OCI-LY1 (cell line): ENCODE data around the gene IRX3.

ENCODE experiments used
- H2AFZ ChIP-seq: fragments of 200-600 bp; sonication (generic), shearing (Covaris generic); 2 replicates; pipeline ENCODE4 v1.6.0; 2014; ENCODE audit warnings: antibody characterized with exemption, mild to moderate bottlenecking, low read length
- H3F3A ChIP-seq: fragments of 200-600 bp; sonication (generic), shearing (Covaris generic); 2 replicates; pipeline ENCODE4 v1.6.0; 2014; ENCODE audit warnings: mild to moderate bottlenecking, antibody characterized with exemption, low read length, moderate library complexity; ENCODE audit not compliant: insufficient read depth
- H3K27ac ChIP-seq: fragments of 200-600 bp; sonication (generic); 2 replicates; pipeline ENCODE4 v1.5.1; 2014; ENCODE audit warnings: low read length, mixed run types, mild to moderate bottlenecking, low read depth; ENCODE audit not compliant: poor library complexity, severe bottlenecking
- H3K27me3 ChIP-seq: fragments of 200-600 bp; sonication (generic); 2 replicates; pipeline ENCODE4 v1.6.0; 2014; ENCODE audit warnings: antibody characterized with exemption, mild to moderate bottlenecking, low read length, moderate library complexity; ENCODE audit not compliant: insufficient read depth
- H3K36me3 ChIP-seq: fragments of 200-600 bp; sonication (generic); 2 replicates; pipeline ENCODE4 v1.6.1; 2014; ENCODE audit warnings: mild to moderate bottlenecking, antibody characterized with exemption, low read length, moderate library complexity, mixed read lengths; ENCODE audit not compliant: insufficient read depth
- H3K4me1 ChIP-seq: fragments of 200-600 bp; sonication (generic); 2 replicates; pipeline ENCODE4 v1.5.1; 2014; ENCODE audit warnings: mild to moderate bottlenecking, low read length, moderate library complexity; ENCODE audit not compliant: insufficient read depth, severe bottlenecking
- H3K4me2 ChIP-seq: fragments of 200-600 bp; sonication (generic), shearing (Covaris generic); 2 replicates; pipeline ENCODE4 v1.6.1; 2014; ENCODE audit warnings: low read length
- H3K4me3 ChIP-seq: fragments of 200-600 bp; sonication (generic); 2 replicates; pipeline ENCODE4 v1.5.1; 2014; ENCODE audit warnings: low read length, low read depth, mild to moderate bottlenecking, mixed read lengths; ENCODE audit not compliant: poor library complexity, severe bottlenecking
- H3K79me2 ChIP-seq: fragments of 200-600 bp; shearing (Covaris generic); 2 replicates; pipeline ENCODE4 v1.6.1; 2016; ENCODE audit warnings: mixed run types, low read length, mixed read lengths; ENCODE audit not compliant: insufficient read depth
- H3K9ac ChIP-seq: fragments of 200-600 bp; sonication (generic), shearing (Covaris generic); 2 replicates; pipeline ENCODE4 v1.6.1; 2014; ENCODE audit warnings: mild to moderate bottlenecking, low read length, mixed read lengths
- H3K9me2 ChIP-seq: fragments of 200-600 bp; sonication (generic), shearing (Covaris generic); 2 replicates; pipeline ENCODE4 v1.6.1; 2014; ENCODE audit warnings: low read depth, mild to moderate bottlenecking, low read length, mixed read lengths
- H3K9me3 ChIP-seq: fragments of 200-600 bp; shearing (Covaris generic); 2 replicates; pipeline ENCODE4 v1.6.1; 2014; ENCODE audit warnings: low read length, mixed read lengths
- H4K20me1 ChIP-seq: fragments of 200-600 bp; sonication (generic), shearing (Covaris generic); 2 replicates; pipeline ENCODE4 v1.6.0; 2016; ENCODE audit warnings: mild to moderate bottlenecking, low read length; ENCODE audit not compliant: insufficient read depth
- CTCF ChIP-seq: fragments of 200-600 bp; sonication (generic), shearing (Covaris generic); IDR thresholded peaks from 2 replicates; pipeline ENCODE4 v1.5.1; 2017; ENCODE audit warnings: mild to moderate bottlenecking, antibody characterized with exemption, low read length, moderate library complexity, mixed read lengths
- EZH2 ChIP-seq: fragments of 200-600 bp; sonication (generic), shearing (Covaris generic); IDR thresholded peaks from 2 replicates; pipeline ENCODE4 v1.8.0; 2017; ENCODE audit warnings: borderline replicate concordance, mixed run types, mild to moderate bottlenecking, antibody characterized with exemption, low read length, moderate library complexity, mixed read lengths

The IRX3 gene

GRCh38 chr16:54305080-54305479, 18.5 kb upstream of the IRX3 start:
- H3K4me1 ChIP-seq, result no peaks in the 10 kb centered on the region
- no peak overlapping the region for H3K9ac ChIP-seq
- no peaks in the 10 kb centered on the region for H4K20me1 ChIP-seq
- no peaks in the 10 kb centered on the region for H3K36me3 ChIP-seq
- no peaks in the 10 kb centered on the region for H3K27me3 ChIP-seq
- H3K9me2 ChIP-seq, result no peaks in the 10 kb centered on the region
- H3K27ac ChIP-seq, result no peak overlapping the region
- no peaks in the 10 kb centered on the region for H3F3A ChIP-seq
- no peak overlapping the region for H2AFZ ChIP-seq
- no peaks in the 10 kb centered on the region for H3K79me2 ChIP-seq
- TF ChIP-seq CTCF (no peak), EZH2 (no peak)
- no peak overlapping the region for H3K4me3 ChIP-seq
- H3K9me3 ChIP-seq, result no peaks in the 10 kb centered on the region
- H3K4me2 ChIP-seq, result no peak overlapping the region

- Histone ChIP-seq H3K4me1 (no peaks in the 10 kb centered on the region), H3K36me3 (no peaks in the 10 kb centered on the region), H3K9ac (no peak overlapping the region), H2AFZ (no peak overlapping the region), H3K4me2 (no peak overlapping the region), H3K9me3 (no peaks in the 10 kb centered on the region), H4K20me1 (no peaks in the 10 kb centered on the region), H3K27ac (no peak overlapping the region), H3K9me2 (no peaks in the 10 kb centered on the region), H3K27me3 (no peaks in the 10 kb centered on the region), H3F3A (no peaks in the 10 kb centered on the region), H3K79me2 (no peaks in the 10 kb centered on the region), H3K4me3 (no peak overlapping the region)
- TF ChIP-seq EZH2, result no peak
- TF ChIP-seq CTCF, result no peak
Observed at GRCh38 chr16:54303613-54304012, 17.0 kb upstream of the IRX3 start.

DNA sequence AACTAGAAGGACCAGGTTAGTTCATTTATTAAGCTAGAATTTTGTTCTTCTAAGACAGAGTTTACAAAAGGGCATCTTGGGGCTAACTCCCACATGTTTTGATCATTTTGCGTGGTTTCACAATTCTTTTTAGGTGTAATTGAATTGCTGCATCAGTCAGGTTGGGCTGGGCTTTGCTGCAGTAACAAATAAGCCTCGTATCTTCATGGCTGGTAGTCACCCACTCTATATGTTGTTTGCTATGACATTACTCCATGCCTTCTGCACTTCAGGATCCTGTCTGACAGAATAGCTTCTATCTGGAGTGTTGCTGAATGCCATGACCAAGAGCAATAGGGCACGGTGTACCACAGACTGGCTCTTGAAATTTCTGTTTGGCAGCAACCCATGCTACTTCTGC, 10.6 kb upstream of the IRX3 start:
- no peaks in the 10 kb centered on the region for H3K4me1 ChIP-seq
- H3K9me3 ChIP-seq, result no peaks in the 10 kb centered on the region
- H3K27me3 ChIP-seq, result no peaks in the 10 kb centered on the region
- no peaks in the 10 kb centered on the region for H3K79me2 ChIP-seq
- no peak overlapping the region for H2AFZ ChIP-seq
- H3K4me3 ChIP-seq, result no peak overlapping the region
- no peaks in the 10 kb centered on the region for H3K9me2 ChIP-seq
- no peaks in the 10 kb centered on the region for H3K36me3 ChIP-seq
- H3K4me2 ChIP-seq, result no peak overlapping the region
- no peak overlapping the region for H3K9ac ChIP-seq
- TF ChIP-seq EZH2 (no peak), CTCF (no peak)
- no peaks in the 10 kb centered on the region for H4K20me1 ChIP-seq
- H3K27ac ChIP-seq, result no peak overlapping the region
- H3F3A ChIP-seq, result no peaks in the 10 kb centered on the region
